HG03469 (cell line): ENCODE data around the gene LIF.
"Not testable (repeated sequence)": the region's sequence is repeated elsewhere in the genome, so short reads cannot be mapped to it uniquely, and the experiment has no call there.

ENCODE experiments used
- ATAC-seq: cut with Tn5 transposase; IDR thresholded peaks from one replicate; pipeline ENCODE4 v1.9.1; 2021; ENCODE audit warnings: mild to moderate bottlenecking, moderate library complexity, moderate number of reproducible peaks; ENCODE audit not compliant: unreplicated experiment

The LIF gene

DNA sequence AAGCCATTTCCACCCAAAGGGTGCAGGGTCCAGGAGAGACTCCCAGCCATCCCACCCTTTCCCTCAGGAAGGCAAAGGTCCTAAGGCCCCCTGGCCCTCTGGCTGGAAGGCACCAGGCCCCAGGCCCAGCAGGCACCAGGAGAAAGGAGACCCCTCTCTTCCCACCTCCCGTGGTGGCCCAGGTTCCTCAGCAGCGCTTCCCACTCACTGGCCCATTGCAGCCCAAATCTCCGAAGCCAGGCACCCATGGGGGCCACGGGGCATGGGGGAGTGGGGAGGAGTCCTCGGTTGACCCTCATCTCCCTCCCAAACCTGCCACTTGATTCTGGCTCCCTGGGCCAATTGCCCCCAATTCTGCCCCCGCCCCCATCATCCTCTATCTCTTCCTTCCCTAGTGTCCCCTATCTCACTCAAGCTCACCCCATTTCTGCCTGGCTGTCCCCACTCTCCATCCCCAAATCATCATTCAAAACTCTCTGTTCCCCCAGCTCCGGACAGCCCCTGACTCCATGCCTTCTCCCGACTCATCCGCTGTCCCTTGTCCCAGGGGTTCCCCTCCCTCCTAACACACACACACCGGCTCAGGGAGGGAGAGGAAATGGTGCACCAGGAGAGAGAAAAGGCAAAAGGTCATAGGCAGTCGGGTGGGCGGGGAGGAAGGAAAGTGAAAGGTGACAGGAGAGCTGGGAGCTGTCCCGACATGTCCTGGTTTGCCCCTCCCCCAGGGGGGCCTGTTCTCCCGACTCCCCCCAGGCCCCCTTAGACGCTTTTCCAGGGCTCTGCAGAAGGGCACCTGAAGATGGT, 1.2 kb downstream of the LIF start:
- no peak for ATAC-seq

DNA sequence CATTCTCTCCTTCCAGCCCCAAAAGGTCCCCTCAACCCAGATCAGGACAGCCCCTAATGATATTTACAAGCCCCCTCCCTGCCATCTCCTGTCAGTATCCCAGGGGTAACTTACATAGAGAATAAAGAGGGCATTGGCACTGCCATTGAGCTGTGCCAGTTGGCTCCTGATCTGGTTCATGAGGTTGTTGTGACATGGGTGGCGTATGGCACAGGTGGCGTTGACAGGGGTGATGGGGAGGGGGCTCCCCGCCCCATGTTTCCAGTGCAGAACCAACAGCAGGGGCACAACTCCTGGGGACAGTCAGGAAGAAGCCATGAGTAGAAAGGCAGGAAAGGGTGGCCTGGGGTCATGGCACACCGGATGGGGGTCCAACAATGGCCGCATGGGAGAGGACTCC, 1.9 kb downstream of the LIF start:
- no peak for ATAC-seq

DNA sequence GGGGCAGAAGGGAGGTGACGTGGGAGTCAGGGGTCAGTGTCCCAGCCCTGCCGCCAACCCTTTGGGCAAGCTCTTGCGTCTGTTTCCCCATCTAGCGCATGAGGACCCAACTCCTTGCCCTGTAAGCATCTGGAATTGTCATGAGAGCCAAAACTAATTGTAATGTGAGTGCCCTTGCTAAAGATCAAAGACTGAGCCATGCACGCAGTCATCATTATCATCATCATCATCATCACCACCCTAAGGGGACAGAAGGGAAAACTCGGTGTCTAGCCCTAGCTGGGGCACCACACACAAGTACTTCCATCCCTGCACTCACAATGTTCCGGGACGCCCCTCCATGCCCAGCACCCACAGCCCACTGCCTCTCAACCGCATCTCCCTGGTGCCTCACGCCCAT, 2.5 kb downstream of the LIF start:
- ATAC-seq = no peak

DNA sequence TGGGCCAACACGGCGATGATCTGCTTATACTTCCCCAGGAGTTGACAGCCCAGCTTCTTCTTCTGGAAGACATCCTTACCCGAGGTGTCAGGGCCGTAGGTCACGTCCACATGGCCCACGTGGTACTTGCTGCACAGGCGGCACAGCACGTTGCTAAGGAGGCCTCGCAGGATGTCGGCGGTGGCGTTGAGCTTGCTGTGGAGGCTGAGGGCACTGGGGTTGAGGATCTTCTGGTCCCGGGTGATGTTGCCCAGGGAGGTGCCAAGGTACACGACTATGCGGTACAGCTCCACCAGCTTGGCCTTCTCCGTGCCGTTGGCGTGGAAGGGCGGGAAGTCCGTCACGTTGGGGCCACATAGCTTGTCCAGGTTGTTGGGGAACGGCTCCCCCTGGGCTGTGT, 2.9 kb downstream of the LIF start:
- no peak for ATAC-seq

DNA sequence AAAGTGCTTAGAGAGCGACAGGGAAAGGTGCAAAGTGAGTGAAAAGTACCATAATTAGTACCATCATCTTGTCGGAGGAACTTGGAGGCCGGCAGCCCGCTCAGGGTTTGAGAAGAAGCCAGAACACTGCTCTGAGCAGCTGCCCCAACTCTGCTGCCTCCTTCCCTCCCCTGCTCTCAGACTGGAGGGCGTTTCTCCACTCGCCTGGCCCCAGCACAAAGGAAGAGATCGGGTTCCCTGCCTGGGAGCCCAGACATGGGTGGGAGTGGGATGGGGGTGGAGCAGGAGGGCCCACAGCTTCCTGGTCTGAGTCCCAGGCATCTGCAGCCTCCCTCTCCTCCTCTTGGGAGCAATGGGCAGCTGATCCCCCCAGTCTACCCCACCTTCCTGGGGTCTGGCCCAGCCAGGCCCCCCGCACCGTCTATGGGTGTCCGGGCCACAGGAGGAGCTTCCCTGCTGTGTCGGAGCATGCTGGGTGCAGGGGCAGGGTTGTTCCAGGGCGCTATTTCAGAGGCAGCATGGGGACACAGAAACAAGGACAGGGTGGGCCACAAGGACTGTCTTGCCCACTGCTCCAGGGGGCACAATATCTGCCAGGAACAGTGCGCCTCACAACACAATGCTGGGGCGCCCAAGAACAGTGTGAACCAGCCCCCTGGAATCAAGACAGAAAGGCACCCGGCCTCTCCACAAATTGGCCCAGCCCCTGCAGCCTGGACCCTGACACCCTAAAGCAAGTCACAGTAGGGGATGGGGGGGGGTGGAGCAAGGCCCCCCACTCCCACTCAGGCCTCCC, 4.8 kb downstream of the LIF start:
- ATAC-seq = no peak

DNA sequence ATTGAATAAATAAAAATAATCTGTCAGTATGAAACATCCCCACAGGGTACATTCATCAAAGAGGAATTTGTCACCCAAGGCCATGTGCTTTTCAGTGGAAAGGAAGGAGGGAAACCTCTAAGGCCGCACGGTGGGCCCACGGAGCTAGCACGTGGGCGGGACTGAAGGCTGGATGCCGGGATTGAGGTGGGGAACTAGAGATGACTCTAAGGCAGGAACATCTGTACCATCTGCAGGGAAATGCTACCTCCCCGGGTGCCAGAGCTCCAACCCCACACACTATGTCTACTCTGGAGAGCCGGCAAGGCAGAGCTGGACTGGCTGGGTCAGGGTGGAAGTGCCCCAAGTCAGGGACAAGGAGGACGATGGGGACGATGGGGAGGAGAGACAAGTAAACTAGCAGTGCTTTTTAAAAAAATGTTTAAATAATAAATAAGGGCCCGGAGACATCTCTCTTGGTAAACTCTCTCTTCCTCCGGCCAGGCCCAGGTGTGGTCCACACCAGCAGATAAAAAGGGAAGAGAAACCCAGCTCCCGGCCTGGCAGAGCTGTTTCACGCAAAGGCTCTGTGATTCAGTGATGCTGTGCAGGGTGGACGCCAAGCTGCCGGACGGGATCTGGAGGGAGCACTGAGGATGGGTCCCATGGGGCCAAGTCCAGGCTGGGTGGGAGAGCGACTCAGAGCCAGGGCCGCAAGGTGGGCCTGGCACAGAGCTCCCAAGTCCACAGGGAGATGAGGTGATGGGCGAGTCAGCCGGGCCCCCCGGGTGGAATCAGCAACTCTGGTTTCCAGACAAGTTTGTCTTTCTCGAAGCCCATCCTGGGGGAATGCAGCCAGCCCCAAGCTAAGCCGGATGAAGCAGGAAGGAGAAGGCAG, 5.8 kb downstream of the LIF start:
- ATAC-seq = no peak

DNA sequence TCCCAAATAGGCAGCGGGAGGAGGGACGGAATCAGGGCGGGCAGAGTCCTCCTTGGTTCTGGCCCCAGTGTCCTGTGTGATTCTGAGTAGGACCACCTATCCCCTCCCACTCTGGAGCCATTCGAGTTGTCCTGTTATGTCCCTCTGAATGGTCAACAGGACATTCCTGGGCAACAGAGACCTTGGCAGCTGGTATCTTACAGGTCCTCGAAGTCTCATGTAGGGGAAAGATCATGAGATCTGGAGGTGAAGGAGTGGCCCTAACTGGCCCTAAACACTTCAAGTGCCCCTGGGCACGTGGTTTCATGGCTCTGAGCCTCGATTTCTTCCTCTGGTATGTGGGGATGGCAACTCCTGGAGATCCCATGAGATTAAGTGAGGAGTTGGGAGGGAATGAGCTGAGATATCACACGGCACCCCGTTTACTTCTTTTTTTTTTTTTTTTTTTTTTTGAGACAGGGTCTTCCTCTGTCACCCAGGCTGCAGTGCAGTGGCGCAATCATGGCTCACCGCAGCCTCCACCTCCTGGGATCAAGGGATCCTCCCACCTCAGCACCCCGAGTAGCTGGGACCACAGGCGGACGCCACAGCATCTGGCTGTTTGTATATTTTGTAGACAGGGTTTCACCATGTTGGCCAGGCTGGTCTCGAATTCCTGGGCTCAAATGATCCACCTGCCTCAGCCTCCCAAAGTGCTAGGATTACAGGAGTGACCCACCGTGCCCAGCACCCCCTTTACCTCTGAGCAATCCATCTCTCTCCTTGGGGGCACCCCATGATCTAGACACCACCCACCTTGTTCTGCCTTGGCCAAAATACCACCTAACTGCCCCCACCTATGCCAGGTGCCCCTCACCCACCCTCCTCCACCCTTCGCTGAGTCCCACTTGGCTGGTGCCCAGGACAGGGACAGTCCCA, 6.8 kb downstream of the LIF start:
- ATAC-seq = no peak

DNA sequence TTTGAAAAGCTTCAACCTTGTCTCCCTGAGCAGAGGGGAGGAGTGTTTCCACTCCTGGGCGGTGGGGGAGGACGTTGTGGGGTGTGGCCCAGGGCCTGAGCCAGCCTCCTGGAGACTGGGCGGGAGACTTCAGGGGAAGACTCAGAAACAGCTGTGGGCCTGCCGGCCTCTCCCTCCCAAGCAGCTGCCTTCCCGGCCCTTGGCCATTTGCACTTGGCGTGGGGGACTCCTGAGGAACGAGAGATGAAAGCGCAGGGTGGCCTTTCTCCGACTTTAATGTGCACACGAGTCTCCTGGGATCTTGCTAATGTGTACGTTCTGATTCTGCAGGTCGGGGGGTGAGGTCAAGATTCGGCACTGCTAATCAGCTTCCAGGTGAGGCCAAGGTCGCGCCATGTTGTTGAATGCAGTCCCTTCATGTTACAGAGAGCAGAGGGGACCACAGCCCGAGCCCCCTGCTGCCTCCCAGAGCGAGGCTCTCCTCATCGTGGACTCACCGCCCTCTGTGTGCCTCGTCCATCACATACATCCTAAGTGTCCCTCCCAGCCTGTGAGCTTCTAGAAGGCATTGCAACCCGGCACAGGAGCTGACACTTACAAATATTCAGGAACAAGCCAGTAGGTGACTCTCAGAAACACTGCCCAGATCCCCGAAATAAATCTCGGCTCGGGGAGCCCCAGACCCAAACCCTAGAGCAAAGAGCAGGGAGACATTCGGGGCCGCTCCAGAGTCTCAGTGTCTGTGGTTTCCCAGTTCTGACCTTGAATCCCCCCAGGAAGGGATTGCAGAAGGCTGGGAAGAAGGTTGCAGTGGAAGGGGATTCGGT, 7.7 kb downstream of the LIF start:
- no peak for ATAC-seq

DNA sequence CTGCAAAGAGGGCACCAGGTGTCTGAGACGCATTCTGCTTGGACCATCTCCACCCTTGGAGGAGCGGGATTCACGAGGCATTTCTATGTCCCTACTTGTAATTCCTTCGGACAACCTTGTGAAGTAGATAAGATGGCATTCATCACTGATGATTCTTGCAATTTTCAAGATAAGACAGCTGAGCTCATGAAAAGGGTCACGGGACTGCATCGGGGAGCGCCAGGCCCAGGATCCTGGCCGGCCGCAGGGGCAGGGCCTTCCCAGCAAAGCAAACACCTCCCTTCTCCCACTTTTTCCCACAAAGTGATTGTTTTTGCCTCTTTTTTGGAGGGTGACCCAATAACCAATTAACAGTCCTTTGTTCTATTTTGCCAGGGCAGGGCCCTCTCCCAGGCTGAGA, 8.4 kb downstream of the LIF start:
- ATAC-seq = no peak

DNA sequence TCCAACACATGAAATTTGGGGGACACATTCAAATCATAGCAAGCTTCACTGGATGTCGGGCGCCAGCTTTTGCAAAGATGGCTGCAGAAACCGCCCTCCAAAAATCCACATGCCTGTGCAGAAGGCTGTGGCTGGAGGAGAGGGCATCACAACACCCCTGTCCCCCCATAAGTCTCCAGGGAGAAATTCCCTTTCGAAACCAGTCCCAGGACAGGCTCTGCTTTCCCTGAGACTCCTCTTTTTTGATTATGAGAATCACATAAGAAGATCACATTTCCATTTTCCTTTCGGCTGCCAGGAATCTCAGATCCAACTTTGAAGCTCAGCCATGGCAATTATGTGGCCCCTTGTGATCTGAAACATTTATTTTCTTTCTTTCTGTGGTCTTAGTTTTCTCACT, 9.7 kb downstream of the LIF start:
- no peak for ATAC-seq

DNA sequence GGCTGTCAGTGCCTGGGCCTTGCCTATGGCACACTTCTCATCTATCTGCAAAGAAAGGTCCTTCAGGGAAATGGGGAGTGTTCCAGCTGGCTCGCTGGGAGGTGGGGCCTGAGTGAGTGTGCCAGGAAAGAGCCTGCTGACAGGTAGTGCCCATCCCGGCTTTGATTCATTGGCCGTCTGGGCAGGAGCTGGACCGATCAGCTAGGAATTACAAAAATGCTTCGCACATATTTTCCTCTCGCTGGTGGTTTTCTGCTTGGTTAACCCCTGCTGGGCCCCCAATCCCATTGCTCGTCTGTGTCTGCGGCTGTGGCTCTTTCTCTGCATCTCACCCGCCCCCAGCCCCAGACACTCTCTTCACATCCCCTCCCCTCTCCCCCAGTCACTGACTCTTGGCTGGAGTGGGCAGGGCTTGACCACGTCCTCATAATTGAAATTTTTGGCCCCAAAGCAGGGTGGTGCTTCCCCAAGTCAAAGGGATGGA, 10.8 kb downstream of the LIF start:
- ATAC-seq = no peak

DNA sequence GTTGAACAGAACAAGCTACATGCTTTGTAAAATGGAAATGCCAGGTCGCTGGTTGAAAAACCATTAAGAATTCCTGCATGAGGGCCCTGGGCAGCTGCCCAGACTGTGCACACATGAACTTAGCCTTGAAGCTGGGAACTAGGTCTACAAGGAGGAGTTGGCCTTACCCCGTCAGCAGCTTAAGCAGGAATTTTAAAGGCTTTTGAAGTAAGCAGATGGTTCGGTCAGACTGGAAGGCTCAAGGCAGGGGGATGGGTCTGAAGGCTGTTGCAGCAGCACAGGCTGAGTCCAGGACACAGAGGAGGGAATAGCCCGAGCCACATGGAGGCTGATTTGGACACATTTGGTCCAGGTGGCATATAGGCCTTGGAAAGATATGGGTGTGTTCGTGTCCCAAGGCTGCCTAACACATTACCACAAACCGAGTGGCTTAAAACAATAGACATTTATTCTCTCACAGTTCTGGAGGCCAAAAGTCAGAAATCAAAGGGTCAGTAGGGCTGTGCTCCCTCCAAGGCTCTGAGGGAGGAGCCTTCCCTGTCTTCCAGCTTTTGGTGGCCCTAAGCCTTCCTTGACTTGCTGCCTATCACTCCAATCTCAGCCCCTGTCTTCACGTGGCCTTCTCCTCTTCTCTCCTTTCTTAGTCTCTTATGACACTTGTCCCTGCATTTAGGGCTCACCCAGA, 11.6 kb downstream of the LIF start:
- ATAC-seq = no peak

DNA sequence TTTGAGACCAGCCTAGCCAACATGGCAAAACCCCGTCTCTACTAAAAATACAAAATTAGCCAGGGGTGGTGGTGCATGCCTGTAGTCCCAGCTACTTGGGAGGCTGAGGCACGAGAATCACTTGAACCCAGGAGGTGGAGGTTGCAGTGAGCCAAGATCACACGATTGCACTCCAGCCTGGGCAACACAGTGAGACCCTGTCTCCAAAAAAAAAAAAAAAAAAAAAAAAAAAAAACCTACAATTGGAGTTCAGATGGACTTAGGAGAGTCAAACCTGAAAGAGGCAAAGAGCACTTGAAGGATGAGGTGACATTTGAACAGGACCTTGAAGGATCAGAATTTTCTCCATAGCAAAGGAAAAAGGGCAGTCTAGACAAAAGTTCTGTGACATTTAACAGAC, 12.2 kb downstream of the LIF start:
- ATAC-seq = not testable (repeated sequence)

DNA sequence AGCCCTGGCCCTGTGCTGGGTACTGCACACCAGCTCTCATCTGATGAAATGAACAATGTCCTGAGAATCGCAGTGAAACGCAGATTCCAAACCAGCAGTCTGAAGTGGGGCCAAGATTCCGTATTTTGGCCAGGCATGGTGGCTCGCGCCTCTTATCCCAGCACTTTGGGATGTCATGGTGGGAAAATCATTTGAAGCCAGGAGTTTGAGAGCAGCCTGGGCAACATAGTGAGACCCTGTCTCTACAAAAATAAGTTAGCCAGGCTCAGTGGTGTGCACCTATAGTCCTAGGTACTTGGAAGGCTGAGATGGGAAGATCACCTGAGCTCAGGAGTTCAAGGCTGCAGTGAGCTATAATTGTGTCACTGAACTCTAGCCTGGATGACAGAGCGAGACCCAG, 13.0 kb downstream of the LIF start:
- no peak for ATAC-seq

DNA sequence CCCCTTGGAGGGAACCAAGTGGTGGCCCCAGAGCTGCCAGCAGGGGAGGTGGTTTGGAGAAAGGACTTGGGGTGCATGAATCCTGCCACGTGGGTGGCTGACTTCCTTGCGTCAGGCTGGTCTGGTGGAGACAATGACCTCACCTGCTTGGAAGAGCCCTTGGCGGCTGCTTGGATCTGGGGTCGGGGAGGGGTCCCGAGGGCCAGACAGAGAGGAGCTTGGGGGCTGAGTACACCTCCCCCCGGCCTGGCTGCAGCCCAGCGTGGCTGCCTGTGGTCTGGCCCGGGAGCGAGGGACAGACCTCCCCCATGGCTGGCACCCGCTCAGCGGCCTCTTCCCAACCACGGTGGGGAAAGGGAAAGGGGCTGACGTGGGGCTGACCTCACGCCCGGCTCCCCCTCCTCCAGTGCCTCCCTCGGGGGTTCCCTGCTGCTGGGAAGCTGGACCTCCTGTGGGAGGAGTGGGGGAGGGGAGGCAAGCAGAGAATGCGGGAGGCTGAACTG, 13.8 kb downstream of the LIF start:
- no peak for ATAC-seq

DNA sequence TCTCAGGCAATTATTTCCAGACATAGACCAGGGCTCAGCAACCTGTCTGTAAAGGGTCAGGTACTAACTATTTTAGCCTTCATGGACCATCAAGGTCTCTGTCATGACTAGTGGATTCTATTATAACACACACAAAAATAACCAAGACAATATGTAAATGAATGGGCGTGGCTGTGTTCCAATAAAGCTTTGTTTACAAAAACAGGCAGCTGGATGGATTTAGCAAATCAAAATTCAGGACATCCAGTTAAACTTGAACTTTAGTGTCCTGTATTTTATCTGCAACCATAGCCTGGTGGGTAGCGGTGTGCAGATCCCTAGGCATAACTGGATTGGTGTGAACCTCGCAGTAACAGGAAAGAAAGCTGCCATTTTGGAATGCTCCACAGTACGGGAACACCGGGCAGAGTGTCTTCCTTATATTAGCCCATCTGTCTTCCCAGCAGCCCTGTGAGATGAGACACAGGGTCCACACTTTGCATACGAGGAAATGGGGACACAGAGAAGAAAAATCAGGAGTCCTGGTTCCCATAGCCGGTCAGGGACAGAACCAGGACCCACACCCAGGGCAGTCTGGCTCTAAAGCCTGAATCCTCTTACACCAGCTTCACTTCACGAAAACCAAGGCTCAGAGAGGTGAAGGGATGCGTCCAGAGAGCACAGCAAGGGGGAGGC, 15.6 kb downstream of the LIF start:
- ATAC-seq = no peak

DNA sequence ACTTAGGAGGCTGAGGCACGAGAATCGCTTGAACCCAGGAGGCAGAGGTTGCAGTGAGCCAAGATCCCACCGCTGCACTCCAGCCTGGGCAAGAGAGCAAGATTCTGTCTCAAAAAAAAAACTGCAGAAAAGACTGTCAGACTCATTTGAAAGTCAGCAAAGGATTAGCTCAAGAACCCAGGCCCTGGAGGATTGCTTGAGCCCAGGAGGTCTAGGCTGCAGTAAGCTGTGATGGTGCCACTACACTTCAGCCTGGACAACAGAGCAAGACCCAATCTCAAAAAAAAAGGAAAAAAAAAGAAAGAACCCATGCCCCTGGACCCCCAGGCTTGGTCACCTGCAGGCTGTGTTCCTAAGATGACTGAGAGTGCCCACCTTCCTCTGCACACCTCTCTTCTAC, 16.2 kb downstream of the LIF start:
- no peak for ATAC-seq
